Uterus (tissue), 2 donors: Measurements from ENCODE around the gene GNB2.

Experiments used
- POLR2A ChIP-seq, 2 donors: fragments of 450-650 bp; IDR thresholded peaks; one replicate each; pipeline ENCODE4 v1.6.1; 2016; ENCODE audit warnings: antibody characterized with exemption in 2 of 2, mild to moderate bottlenecking in 1 of 2, moderate library complexity in 1 of 2
- TF ChIP-seq, protein P1 (sequence below), 4 experiments: fragments of 200-600 bp in 2 of 4; fragments of 450-650 bp in 2 of 4; sonication (generic) in 2 of 4; IDR thresholded peaks; one replicate each; pipeline ENCODE4 v1.5.1; 2016 to 2019; ENCODE audit warnings: antibody characterized with exemption in 4 of 4, mild to moderate bottlenecking in 2 of 4, moderate library complexity in 1 of 4

DNA sequence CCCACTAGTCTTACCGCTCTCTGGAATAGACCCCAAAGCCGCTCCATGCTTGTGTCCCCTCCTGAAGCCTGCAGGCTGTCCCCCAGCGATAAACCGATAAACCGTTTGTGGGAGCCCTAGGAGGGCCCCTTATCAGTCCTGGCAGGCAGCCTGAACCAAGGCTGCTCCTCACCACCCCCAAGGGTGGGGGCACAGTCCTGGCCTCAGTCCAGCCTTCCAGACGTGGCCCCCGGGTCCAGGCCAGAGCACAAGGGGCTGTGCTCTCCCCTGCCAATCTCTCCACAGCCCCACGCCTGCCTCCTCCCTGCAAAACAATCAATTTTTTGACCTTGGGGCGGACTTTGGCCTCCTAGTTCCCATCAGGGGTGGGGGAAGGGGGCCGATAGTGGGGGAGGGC is 32.1 kb upstream of the GNB2 start, which contains the start of gene TFR2:
- TF ChIP-seq, protein P1, sequence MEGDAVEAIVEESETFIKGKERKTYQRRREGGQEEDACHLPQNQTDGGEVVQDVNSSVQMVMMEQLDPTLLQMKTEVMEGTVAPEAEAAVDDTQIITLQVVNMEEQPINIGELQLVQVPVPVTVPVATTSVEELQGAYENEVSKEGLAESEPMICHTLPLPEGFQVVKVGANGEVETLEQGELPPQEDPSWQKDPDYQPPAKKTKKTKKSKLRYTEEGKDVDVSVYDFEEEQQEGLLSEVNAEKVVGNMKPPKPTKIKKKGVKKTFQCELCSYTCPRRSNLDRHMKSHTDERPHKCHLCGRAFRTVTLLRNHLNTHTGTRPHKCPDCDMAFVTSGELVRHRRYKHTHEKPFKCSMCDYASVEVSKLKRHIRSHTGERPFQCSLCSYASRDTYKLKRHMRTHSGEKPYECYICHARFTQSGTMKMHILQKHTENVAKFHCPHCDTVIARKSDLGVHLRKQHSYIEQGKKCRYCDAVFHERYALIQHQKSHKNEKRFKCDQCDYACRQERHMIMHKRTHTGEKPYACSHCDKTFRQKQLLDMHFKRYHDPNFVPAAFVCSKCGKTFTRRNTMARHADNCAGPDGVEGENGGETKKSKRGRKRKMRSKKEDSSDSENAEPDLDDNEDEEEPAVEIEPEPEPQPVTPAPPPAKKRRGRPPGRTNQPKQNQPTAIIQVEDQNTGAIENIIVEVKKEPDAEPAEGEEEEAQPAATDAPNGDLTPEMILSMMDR (IDR thresholded peaks at IDR 0.05), result no peak
- no peak for TF ChIP-seq POLR2A (IDR thresholded peaks at IDR 0.05)
